NB4 (cell line): ENCODE data around the gene NCAPG.

Source experiments
- MYC ChIP-seq: IDR thresholded peaks from 2 replicates; pipeline ENCODE4 v1.6.1; 2011; ENCODE audit warnings: low read depth, low read length
- POLR2A ChIP-seq: IDR thresholded peaks from 2 replicates; pipeline ENCODE4 v1.6.1; 2011; ENCODE audit warnings: mild to moderate bottlenecking; ENCODE audit not compliant: insufficient read length; ENCODE audit errors: extremely low read depth
- TF ChIP-seq, protein P1 (sequence below): IDR thresholded peaks from one replicate; pipeline ENCODE4 v1.5.1; 2012; ENCODE audit warnings: low read depth, low read length

GRCh38 chr4:17771284-17771908 lies 39.4 kb upstream of the NCAPG start:
- TF ChIP-seq, protein P1, sequence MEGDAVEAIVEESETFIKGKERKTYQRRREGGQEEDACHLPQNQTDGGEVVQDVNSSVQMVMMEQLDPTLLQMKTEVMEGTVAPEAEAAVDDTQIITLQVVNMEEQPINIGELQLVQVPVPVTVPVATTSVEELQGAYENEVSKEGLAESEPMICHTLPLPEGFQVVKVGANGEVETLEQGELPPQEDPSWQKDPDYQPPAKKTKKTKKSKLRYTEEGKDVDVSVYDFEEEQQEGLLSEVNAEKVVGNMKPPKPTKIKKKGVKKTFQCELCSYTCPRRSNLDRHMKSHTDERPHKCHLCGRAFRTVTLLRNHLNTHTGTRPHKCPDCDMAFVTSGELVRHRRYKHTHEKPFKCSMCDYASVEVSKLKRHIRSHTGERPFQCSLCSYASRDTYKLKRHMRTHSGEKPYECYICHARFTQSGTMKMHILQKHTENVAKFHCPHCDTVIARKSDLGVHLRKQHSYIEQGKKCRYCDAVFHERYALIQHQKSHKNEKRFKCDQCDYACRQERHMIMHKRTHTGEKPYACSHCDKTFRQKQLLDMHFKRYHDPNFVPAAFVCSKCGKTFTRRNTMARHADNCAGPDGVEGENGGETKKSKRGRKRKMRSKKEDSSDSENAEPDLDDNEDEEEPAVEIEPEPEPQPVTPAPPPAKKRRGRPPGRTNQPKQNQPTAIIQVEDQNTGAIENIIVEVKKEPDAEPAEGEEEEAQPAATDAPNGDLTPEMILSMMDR: no peak
- no peak for TF ChIP-seq POLR2A
- TF ChIP-seq MYC: no peak
